Loucy (cell line): Measurements from ENCODE around the gene NPR3.

Experiments used
- H2AFZ ChIP-seq: fragments of 200-600 bp; sonication (generic); 2 replicates; pipeline ENCODE4 v1.6.0; 2016; ENCODE audit warnings: antibody characterized with exemption, mild to moderate bottlenecking, low read length, moderate library complexity
- H3F3A ChIP-seq: fragments of 200-600 bp; 2 replicates; pipeline ENCODE4 v1.6.0; 2016; ENCODE audit warnings: antibody characterized with exemption, low read depth, mild to moderate bottlenecking
- H3K27me3 ChIP-seq: fragments of 200-600 bp; sonication (generic); 2 replicates; pipeline ENCODE4 v1.6.1; 2014; ENCODE audit warnings: low read length, mild to moderate bottlenecking; ENCODE audit not compliant: insufficient read depth, poor library complexity, severe bottlenecking
- H3K36me3 ChIP-seq: fragments of 200-600 bp; sonication (generic); 2 replicates; pipeline ENCODE4 v1.6.1; 2016; ENCODE audit warnings: low read length; ENCODE audit not compliant: insufficient read depth
- H3K4me1 ChIP-seq: fragments of 200-600 bp; sonication (generic); 2 replicates; pipeline ENCODE4 v1.5.1; 2014; ENCODE audit warnings: low read length, mild to moderate bottlenecking; ENCODE audit not compliant: insufficient read depth, poor library complexity, severe bottlenecking
- H3K4me2 ChIP-seq: fragments of 200-600 bp; sonication (generic); 2 replicates; pipeline ENCODE4 v1.6.0; 2014; ENCODE audit warnings: antibody characterized with exemption, low read length, low read depth, mild to moderate bottlenecking; ENCODE audit not compliant: poor library complexity, severe bottlenecking
- H3K4me3 ChIP-seq: fragments of 200-600 bp; sonication (generic); 2 replicates; pipeline ENCODE4 v1.5.1; 2014; ENCODE audit warnings: low read length, mild to moderate bottlenecking, mixed read lengths; ENCODE audit not compliant: poor library complexity, severe bottlenecking
- H3K79me2 ChIP-seq: fragments of 200-600 bp; sonication (generic); 2 replicates; pipeline ENCODE4 v1.6.1; 2014; ENCODE audit warnings: low read length; ENCODE audit not compliant: insufficient read depth
- H3K9ac ChIP-seq: fragments of 200-600 bp; sonication (generic); 2 replicates; pipeline ENCODE4 v1.6.0; 2014; ENCODE audit warnings: mild to moderate bottlenecking, low read depth, low read length, moderate library complexity; ENCODE audit not compliant: poor library complexity, severe bottlenecking
- H3K9me2 ChIP-seq: fragments of 200-600 bp; sonication (generic); replicated peaks from 2 replicates; pipeline ENCODE4 v1.6.1; 2016; ENCODE audit warnings: low read depth, low read length, mixed read lengths
- H3K9me3 ChIP-seq: fragments of 200-600 bp; sonication (generic); 2 replicates; pipeline ENCODE4 v1.6.1; 2014; ENCODE audit warnings: mild to moderate bottlenecking, antibody characterized with exemption, low read length, low read depth; ENCODE audit not compliant: insufficient read depth
- H4K20me1 ChIP-seq: fragments of 200-600 bp; sonication (generic); 2 replicates; pipeline ENCODE4 v1.6.0; 2014; ENCODE audit warnings: antibody characterized with exemption, low read length, mild to moderate bottlenecking; ENCODE audit not compliant: insufficient read depth, poor library complexity, severe bottlenecking
- EZH2phosphoT487 ChIP-seq: fragments of 200-600 bp; IDR thresholded peaks from 2 replicates; pipeline ENCODE4 v1.6.1; 2018; ENCODE audit warnings: antibody characterized with exemption, mild to moderate bottlenecking, moderate library complexity, borderline replicate concordance
- TF ChIP-seq, protein P1 (sequence below): fragments of 200-600 bp; sonication (generic); conservative IDR thresholded peaks from 2 replicates; pipeline ENCODE4 v1.5.1; 2014; ENCODE audit warnings: mild to moderate bottlenecking, antibody characterized with exemption, low read length

The NPR3 gene

DNA sequence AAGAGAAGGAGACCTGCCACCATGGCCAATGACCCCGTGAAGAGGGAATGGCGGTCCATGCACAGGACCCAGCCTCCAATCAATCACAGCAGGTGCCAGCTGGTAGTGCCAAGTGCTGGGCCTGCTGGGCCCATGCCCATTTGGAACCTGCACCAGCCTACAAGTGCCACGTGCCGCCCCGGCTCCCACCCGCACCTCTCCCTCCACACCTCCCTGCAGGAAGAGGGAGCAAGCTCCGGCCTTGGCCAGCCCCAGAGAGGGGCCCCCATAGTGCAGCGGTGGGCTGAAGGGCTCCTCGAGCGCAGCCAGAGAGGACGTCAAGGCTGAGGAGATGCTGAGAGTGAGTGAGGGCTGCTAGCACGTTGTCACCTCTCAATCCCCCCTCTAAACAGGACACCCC lies 37.8 kb upstream of the NPR3 start:
- Histone ChIP-seq H4K20me1 (no peaks in the 10 kb centered on the region), H3K4me3 (no peak overlapping the region), H3K79me2 (no peaks in the 10 kb centered on the region), H3K27me3 (no peaks in the 10 kb centered on the region), H3K9me3 (peaks cover 7% of the 10 kb centered on the region; the same call in 1 of the 2 replicates), H3K9me2 (no peaks in the 10 kb centered on the region), H3K36me3 (no peaks in the 10 kb centered on the region), H3K4me1 (no peaks in the 10 kb centered on the region), H3F3A (no peaks in the 10 kb centered on the region), H2AFZ (no peak overlapping the region), H3K4me2 (no peak overlapping the region), H3K9ac (no peak overlapping the region)
- no peak for TF ChIP-seq EZH2phosphoT487
- TF ChIP-seq, protein P1, sequence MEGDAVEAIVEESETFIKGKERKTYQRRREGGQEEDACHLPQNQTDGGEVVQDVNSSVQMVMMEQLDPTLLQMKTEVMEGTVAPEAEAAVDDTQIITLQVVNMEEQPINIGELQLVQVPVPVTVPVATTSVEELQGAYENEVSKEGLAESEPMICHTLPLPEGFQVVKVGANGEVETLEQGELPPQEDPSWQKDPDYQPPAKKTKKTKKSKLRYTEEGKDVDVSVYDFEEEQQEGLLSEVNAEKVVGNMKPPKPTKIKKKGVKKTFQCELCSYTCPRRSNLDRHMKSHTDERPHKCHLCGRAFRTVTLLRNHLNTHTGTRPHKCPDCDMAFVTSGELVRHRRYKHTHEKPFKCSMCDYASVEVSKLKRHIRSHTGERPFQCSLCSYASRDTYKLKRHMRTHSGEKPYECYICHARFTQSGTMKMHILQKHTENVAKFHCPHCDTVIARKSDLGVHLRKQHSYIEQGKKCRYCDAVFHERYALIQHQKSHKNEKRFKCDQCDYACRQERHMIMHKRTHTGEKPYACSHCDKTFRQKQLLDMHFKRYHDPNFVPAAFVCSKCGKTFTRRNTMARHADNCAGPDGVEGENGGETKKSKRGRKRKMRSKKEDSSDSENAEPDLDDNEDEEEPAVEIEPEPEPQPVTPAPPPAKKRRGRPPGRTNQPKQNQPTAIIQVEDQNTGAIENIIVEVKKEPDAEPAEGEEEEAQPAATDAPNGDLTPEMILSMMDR = no peak

DNA sequence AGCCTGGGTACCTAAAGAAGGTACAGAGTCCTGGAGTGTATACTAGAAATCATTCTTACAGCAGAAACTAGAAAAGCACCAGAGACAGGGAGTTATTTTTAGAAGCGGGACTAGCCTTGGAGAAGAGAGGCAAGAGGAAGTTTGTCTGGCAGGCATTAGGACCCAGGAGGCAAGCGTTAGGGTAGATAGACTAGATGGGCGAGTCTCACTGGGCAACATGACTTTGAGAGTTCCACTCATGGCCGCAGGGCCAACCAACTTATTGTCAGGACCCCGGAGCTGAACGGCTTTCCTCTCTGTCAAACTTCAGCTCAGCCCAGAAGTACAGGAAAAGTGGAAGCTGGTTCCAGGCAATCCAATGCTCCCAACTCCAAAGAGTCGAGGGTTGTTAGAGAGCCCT lies 34.1 kb upstream of the NPR3 start:
- Histone ChIP-seq H3K4me2 (no peak overlapping the region), H3K27me3 (no peaks in the 10 kb centered on the region)

DNA sequence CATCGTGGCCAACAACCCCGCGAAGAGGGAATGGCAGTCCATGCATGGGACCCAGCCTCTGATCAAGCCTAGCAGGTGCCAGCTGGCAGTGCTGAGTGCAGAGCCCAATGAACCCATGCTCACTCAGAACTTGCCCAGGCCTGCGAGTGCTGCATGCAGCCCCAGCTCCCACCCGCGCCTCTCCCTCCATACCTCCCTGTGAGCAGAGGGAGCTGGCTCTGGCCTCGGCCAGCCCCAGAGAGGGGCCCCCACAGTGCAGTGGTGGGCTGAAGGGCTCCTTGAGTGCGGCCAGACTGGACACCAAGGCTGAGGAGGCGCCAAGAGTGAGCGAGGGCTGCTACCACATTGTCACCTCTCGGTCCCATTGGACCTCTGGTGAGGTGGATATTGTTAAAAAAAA lies 32.6 kb upstream of the NPR3 start:
- Histone ChIP-seq H3K9ac (no peak overlapping the region), H2AFZ (no peak overlapping the region), H3K4me1 (peaks cover 3% of the 10 kb centered on the region), H3K9me2 (no peaks in the 10 kb centered on the region), H3K4me2 (no peak overlapping the region), H3K9me3 (peaks cover 2% of the 10 kb centered on the region; the same call in 1 of the 2 replicates), H3K36me3 (no peaks in the 10 kb centered on the region), H3K27me3 (no peaks in the 10 kb centered on the region), H3F3A (no peaks in the 10 kb centered on the region), H3K79me2 (no peaks in the 10 kb centered on the region), H4K20me1 (no peaks in the 10 kb centered on the region), H3K4me3 (no peak overlapping the region)
- no peak for TF ChIP-seq EZH2phosphoT487
- TF ChIP-seq, protein P1 = no peak

More for the DNA sequence above, 34.1 kb upstream of the NPR3 start:
- no peaks in the 10 kb centered on the region for H3K9me2 ChIP-seq
- no peaks in the 10 kb centered on the region for H3F3A ChIP-seq
- no peaks in the 10 kb centered on the region for H4K20me1 ChIP-seq
- H3K4me1 ChIP-seq = peaks cover 3% of the 10 kb centered on the region
- no peak overlapping the region for H3K4me3 ChIP-seq
- no peak overlapping the region for H2AFZ ChIP-seq
- TF ChIP-seq EZH2phosphoT487 = no peak
- TF ChIP-seq, protein P1 = no peak
- no peaks in the 10 kb centered on the region for H3K79me2 ChIP-seq
- no peaks in the 10 kb centered on the region; the same call in 1 of the 2 replicates for H3K9me3 ChIP-seq
- no peak overlapping the region for H3K9ac ChIP-seq
- H3K36me3 ChIP-seq = no peaks in the 10 kb centered on the region
